Heart left ventricle (tissue), 16 donors: Measurements from ENCODE around the gene TEX264. TPM values are rescaled to one million over a fixed set of nuclear protein-coding genes. Genes with fewer than 3 reads are reported as not detected.
"Not testable (repeated sequence)": the region's sequence is repeated elsewhere in the genome, so short reads cannot be mapped to it uniquely, and the experiment has no call there.

Source experiments
- ATAC-seq, 4 donors: fragments of 200-7000 bp; cut with Tn5 transposase; one replicate each; pipeline ENCODE4 v1.9.1; 2020 to 2022; ENCODE audit warnings: moderate library complexity in 4 of 4, mild to moderate bottlenecking in 3 of 4, moderate number of reproducible peaks in 1 of 4
- DNase-seq, 5 donors: peaks; one replicate each; pipeline ENCODE4 v3.0.0-alpha.2; 2020
- H3K27ac ChIP-seq, 12 donors: fragments of 200-600 bp; sonication (generic) in 4 of 12; one replicate each; pipeline versions ENCODE4 v1.5.0 to v1.8.0; 2016 to 2022; ENCODE audit warnings: mild to moderate bottlenecking in 2 of 12
- H3K27me3 ChIP-seq, 9 donors: fragments of 200-600 bp; sonication (generic) in 2 of 9; one replicate each; pipeline versions ENCODE4 v1.5.1 to v1.8.0; 2016 to 2022; ENCODE audit warnings: mild to moderate bottlenecking in 3 of 9
- H3K36me3 ChIP-seq, 9 donors: fragments of 200-600 bp; sonication (generic) in 2 of 9; one replicate each; pipeline versions ENCODE4 v1.5.0 to v1.8.0; 2018 to 2022; ENCODE audit warnings: mild to moderate bottlenecking in 2 of 9
- H3K4me1 ChIP-seq, 12 donors: fragments of 200-600 bp; sonication (generic) in 4 of 12; one replicate each; pipeline versions ENCODE4 v1.5.0 to v1.8.0; 2016 to 2022; ENCODE audit warnings: mild to moderate bottlenecking in 3 of 12
- H3K4me3 ChIP-seq, 12 donors: fragments of 200-600 bp; sonication (generic) in 4 of 12; one replicate each; pipeline versions ENCODE4 v1.5.0 to v1.8.0; 2017 to 2022; ENCODE audit warnings: mild to moderate bottlenecking in 9 of 12, moderate library complexity in 4 of 12
- H3K9me3 ChIP-seq, 12 donors: fragments of 200-600 bp; sonication (generic) in 4 of 12; one replicate each; pipeline versions ENCODE4 v1.5.0 to v1.8.0; 2016 to 2022; ENCODE audit warnings: mild to moderate bottlenecking in 1 of 12
- POLR2A ChIP-seq, 2 donors: fragments of 450-650 bp; IDR thresholded peaks; one replicate each; pipeline ENCODE4 v1.6.1; 2017; ENCODE audit warnings: antibody characterized with exemption in 2 of 2, mild to moderate bottlenecking in 2 of 2, moderate library complexity in 2 of 2
- WGBS, 4 donors: extraction: QIAGEN DNeasy Blood & Tissue Kit in 2 of 4; methylation state at CpG; one replicate each; pipeline versions ENCODE4 v1.1.5 to v1.1.7; 2013 to 2018; 5-methylcytosine and 5-hydroxymethylcytosine counted together
- intact Hi-C, 10 donors: fragments of 100-400 bp; cut with DNase I; formaldehyde crosslinking; loops; one replicate each; pipeline versions ENCODE4 v1.11.1 to v1.14.2; 2022
- polyA plus RNA-seq, 2 donors: library from polyadenylated mRNA; stranded (reverse); fragments of 200-250 nt; gene quantifications; one replicate each; pipeline ENCODE4 v1.2.3, GENCODE V29; 2013
- total RNA-seq, 9 donors: library from RNA; depleted of rRNA in 2 of 9; stranded (reverse); fragments of >200 nt in 2 of 9; fragmentation: NEBNext Ultra II Directional in 3 of 9; extraction: Animal tissue kit (Norgen Biotek cat#: 25700) in 3 of 9; gene quantifications; one replicate each; pipeline versions ENCODE4 v1.1.0 to v1.2.4, GENCODE V29; 2016 to 2023
- TF ChIP-seq, protein P1 (sequence below), 12 donors: fragments of 200-600 bp; sonication (generic) in 4 of 12; IDR thresholded peaks; one replicate each; pipeline versions ENCODE4 v1.5.0 to v1.8.0; 2018 to 2022; ENCODE audit warnings: antibody characterized with exemption in 12 of 12, mild to moderate bottlenecking in 5 of 12
- donor health status: ischemic (EF 13 %, LVEDD 7.1; RV severe dilation, severe dysfunction).
- donor health status: healthy with polysubstance abuse.
- donor health status: DM: no; HTN: yes; CAD: no.
- donor health status: DM: no; HTN: no; CAD: no.
- donor health status: ischemic (EF 25% LVEDD 6.9; RV normal size, moderate dysfunction).
- donor health status: ischemic (EF 25% LVEDD 5.7; RV mildly dilated, moderate dysfunction).
- donor health status: healthy.
- donor health status: DM: yes; HTN: yes; CAD: no.
- donor health status: ischemic (EF 35%, LVEDD 5.7; RV mildly dilated, moderate dysfunction).
- donor health status: nonischemic (EF 11% LVEDD 7.7; RV severe dilation, severe dysfunction).
- donor health status: DM: yes; HTN: yes; CAD: no.
- donor health status: PGD.
- donor health status: ischemic (EF 29% LVEDD 5.4; RV normal size, mild dysfunction).
- donor health status: nonischemic (EF 23%, LVEDD 6.1; RV moderate dilation, normal function).

The TEX264 gene
- total and polyA plus RNA-seq, 11 donors = 29.5 to 69.0 (median 40.0) TPM

DNA sequence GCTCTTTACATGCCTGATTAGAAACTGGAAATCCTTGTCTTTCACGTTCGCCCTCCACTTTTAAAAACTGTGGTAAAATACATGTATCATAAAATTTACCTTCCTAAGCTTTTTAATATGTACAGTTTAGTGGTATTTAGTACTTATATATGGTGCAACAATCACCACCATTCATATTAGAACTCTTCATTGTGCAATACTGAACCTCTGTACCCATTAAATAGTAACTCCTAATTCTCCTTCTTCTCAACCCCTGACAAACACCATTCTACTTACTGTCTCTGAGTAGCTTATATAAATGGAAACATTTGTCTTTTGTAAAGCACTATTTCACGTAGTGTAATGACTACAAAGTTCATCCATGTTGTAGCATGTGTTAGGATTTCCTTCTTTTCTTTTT lies 64.0 kb downstream of the TEX264 start:
- Histone ChIP-seq H3K9me3 (no peaks in the 10 kb centered on the region), H3K36me3 (no peaks in the 10 kb centered on the region), H3K27me3 (peaks cover 0 to 31% (median 0%) of the 10 kb centered on the region in 9 donors), H3K4me1 (peaks cover 0 to 7% (median 0%) of the 10 kb centered on the region in 12 donors), H3K27ac (no peak overlapping the region), H3K4me3 (no peak overlapping the region)
- 57 to 68% (median 68%) methylated on average over 3 of the region's 3 CpGs for WGBS, 4 donors
- TF ChIP-seq, protein P1, sequence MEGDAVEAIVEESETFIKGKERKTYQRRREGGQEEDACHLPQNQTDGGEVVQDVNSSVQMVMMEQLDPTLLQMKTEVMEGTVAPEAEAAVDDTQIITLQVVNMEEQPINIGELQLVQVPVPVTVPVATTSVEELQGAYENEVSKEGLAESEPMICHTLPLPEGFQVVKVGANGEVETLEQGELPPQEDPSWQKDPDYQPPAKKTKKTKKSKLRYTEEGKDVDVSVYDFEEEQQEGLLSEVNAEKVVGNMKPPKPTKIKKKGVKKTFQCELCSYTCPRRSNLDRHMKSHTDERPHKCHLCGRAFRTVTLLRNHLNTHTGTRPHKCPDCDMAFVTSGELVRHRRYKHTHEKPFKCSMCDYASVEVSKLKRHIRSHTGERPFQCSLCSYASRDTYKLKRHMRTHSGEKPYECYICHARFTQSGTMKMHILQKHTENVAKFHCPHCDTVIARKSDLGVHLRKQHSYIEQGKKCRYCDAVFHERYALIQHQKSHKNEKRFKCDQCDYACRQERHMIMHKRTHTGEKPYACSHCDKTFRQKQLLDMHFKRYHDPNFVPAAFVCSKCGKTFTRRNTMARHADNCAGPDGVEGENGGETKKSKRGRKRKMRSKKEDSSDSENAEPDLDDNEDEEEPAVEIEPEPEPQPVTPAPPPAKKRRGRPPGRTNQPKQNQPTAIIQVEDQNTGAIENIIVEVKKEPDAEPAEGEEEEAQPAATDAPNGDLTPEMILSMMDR (IDR thresholded peaks at IDR 0.05) = no peak
- no peak for TF ChIP-seq POLR2A (IDR thresholded peaks at IDR 0.05)
- no peak for DNase-seq
- intact Hi-C loops = no loop called here
- no peak for ATAC-seq

DNA sequence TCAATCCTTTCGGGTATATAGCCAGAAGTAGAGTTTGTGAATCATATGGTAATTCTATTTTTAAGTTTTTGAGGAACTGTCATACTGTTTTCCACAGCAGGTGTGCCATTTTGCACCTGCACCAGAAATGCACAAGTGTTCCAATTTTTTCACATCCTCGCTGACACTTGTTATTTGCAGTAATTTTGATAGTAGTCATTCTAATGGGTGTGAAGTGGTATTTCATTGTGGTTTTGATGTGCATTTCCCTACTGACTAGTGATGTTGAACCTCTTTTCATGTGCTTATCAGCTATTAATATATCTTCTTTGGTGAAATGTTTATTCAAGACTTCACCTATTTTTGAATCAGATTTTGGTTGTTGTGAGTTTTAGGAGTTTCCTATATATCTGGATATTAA lies 64.9 kb downstream of the TEX264 start:
- Histone ChIP-seq H3K4me3 (no peak overlapping the region), H3K36me3 (no peaks in the 10 kb centered on the region), H3K4me1 (peaks cover 0 to 7% (median 0%) of the 10 kb centered on the region in 12 donors), H3K27ac (no peak overlapping the region), H3K9me3 (no peaks in the 10 kb centered on the region), H3K27me3 (peaks cover 0 to 31% (median 0%) of the 10 kb centered on the region in 9 donors)
- TF ChIP-seq, protein P1 (IDR thresholded peaks at IDR 0.05) = no peak
- no peak for TF ChIP-seq POLR2A (IDR thresholded peaks at IDR 0.05)
- DNase-seq (no peak), ATAC-seq (no peak)
- 80 to 87% (median 84%) methylated on average over 2 of the region's 2 CpGs for WGBS, 4 donors
- intact Hi-C loops = no loop called here

DNA sequence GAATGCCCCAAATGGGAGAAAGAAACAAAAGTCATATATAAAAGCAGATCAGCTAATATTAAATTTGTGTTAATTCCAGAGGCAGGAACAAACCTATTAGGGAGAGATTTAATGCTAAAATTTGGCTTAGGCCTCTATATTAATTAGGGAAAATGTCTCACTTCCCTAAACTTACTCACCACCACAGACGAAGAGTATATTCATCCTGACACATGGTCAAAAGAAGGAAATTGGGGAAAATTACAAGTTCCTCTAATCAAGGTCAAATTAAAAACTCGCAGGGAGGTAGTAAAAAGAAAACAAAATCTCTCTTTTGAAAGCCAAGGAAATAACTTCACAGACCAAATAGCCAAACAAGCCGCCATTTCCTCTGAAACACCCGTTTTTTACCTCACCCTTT lies 68.1 kb downstream of the TEX264 start:
- intact Hi-C loops = no loop called here
- Histone ChIP-seq H3K4me1 (peaks cover 0 to 11% (median 0%) of the 10 kb centered on the region in 12 donors), H3K27ac (peak overlapping the region in 1 of 12 donors; percentile 60), H3K4me3 (no peak overlapping the region), H3K9me3 (peaks cover 0 to 18% (median 1%) of the 10 kb centered on the region in 12 donors), H3K27me3 (peaks cover 0 to 27% (median 0%) of the 10 kb centered on the region in 9 donors), H3K36me3 (no peaks in the 10 kb centered on the region)
- WGBS, 4 donors = 50 to 59% (median 51%) methylated on average over 4 of the region's 4 CpGs
- ATAC-seq = no peak
- DNase-seq = no peak
- TF ChIP-seq POLR2A (IDR thresholded peaks at IDR 0.05) = no peak
- TF ChIP-seq, protein P1 (IDR thresholded peaks at IDR 0.05) = no peak

DNA sequence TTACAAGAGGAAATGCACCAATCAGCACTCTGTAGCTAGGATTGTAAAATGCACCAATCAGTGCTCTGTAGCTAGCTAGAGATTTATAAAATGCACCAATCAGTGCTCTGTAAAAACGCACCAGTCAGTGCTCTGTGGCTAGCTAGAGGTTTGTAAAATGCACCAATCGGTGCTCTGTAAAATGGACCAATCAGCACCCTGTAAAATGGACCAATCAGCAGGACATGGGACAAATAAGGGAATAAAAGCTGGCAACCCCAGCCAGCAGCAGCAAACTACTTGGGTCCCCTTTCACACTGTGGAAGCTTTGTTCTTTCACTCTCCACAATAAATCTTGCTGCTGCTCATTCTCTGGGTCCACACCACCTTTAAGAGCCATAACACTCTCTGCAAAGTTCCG lies 71.3 kb downstream of the TEX264 start:
- H3K36me3 ChIP-seq, H3K27ac ChIP-seq, ATAC-seq, DNase-seq, H3K4me3 ChIP-seq, intact Hi-C loops, H3K27me3 ChIP-seq: not testable (repeated sequence)
- peaks cover 0 to 18% (median 1%) of the 10 kb centered on the region in 12 donors for H3K9me3 ChIP-seq
- H3K4me1 ChIP-seq = peaks cover 0 to 11% (median 0%) of the 10 kb centered on the region in 12 donors
- WGBS, 4 donors = 79 to 88% (median 82%) methylated on average over 3 of the region's 3 CpGs

DNA sequence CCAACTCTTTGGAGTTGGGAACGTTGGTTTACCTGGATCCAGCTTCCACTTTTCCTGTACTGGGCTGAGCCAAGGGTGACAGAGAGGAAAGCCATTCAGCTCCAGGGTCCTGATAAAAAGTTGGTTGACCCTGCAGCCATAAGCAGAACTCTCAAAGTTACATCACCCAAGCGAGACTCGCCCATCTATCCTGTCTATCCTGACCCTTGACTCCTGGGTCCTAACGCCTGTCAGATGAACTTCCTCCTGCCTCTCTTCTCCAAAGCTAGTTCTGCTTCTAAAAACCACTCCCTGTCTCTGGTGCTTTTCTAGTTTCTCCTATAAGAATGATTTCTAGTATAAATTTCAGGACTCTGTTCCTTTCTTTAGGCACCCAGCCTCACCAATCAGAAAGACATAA lies 71.9 kb downstream of the TEX264 start:
- H3K36me3 ChIP-seq, intact Hi-C loops, DNase-seq, ATAC-seq, H3K4me3 ChIP-seq, H3K27me3 ChIP-seq: not testable (repeated sequence)
- Histone ChIP-seq H3K4me1 (peaks cover 0 to 11% (median 0%) of the 10 kb centered on the region in 12 donors), H3K9me3 (peaks cover 0 to 18% (median 1%) of the 10 kb centered on the region in 12 donors), H3K27ac (peak overlapping the region in 1 of 12 donors; percentile 37)
- 53 to 67% (median 61%) methylated on average over 4 of the region's 4 CpGs for WGBS, 4 donors
